H9 (cell line): ENCODE data around the gene DOK1. TPM values are rescaled to one million over a fixed set of nuclear protein-coding genes. Genes with fewer than 3 reads are reported as not detected.

Experiments used
- DNase-seq: peaks from one replicate; pipeline ENCODE4 v3.0.0-alpha.2; 2017
- H2AFZ ChIP-seq: one replicate; pipeline ENCODE4 v1.6.1; 2013; ENCODE audit warnings: mild to moderate bottlenecking, low read length, control low read depth, moderate library complexity
- H2AK5ac ChIP-seq: 2 replicates; pipeline ENCODE4 v1.6.1; 2013; ENCODE audit warnings: low read length, control low read depth, mixed read lengths; ENCODE audit not compliant: insufficient read length
- H2BK120ac ChIP-seq: one replicate; pipeline ENCODE4 v1.6.1; 2013; ENCODE audit warnings: low read depth, mild to moderate bottlenecking, low read length, control low read depth, inconsistent platforms; ENCODE audit not compliant: poor library complexity, severe bottlenecking
- H2BK12ac ChIP-seq: 2 replicates; pipeline ENCODE4 v1.6.1; 2013; ENCODE audit warnings: low read length, control low read depth, mixed read lengths, low read depth; ENCODE audit not compliant: insufficient read length
- H2BK15ac ChIP-seq: 2 replicates; pipeline ENCODE4 v1.6.1; 2013; ENCODE audit warnings: low read depth, low read length, control low read depth
- H2BK20ac ChIP-seq: one replicate; pipeline ENCODE4 v1.6.1; 2013; ENCODE audit warnings: low read depth, mild to moderate bottlenecking, low read length, control low read depth, inconsistent platforms; ENCODE audit not compliant: poor library complexity, severe bottlenecking
- H2BK5ac ChIP-seq: 2 replicates; pipeline ENCODE4 v1.6.1; 2013; ENCODE audit warnings: low read length, control low read depth, mixed read lengths; ENCODE audit not compliant: insufficient read length
- H3K14ac ChIP-seq: 2 replicates; pipeline ENCODE4 v1.6.1; 2013; ENCODE audit warnings: low read length, control low read depth; ENCODE audit not compliant: insufficient read depth
- H3K18ac ChIP-seq: 2 replicates; pipeline ENCODE4 v1.6.1; 2013; ENCODE audit warnings: low read depth, mild to moderate bottlenecking, mixed read lengths, low read length, control low read depth; ENCODE audit not compliant: insufficient read length
- H3K23ac ChIP-seq: 2 replicates; pipeline ENCODE4 v1.6.1; 2013; ENCODE audit warnings: low read length, control low read depth, mixed read lengths, low read depth; ENCODE audit not compliant: insufficient read length
- H3K23me2 ChIP-seq: 2 replicates; pipeline ENCODE4 v1.6.1; 2013; ENCODE audit warnings: low read depth, mild to moderate bottlenecking, mixed read lengths, low read length, control low read depth; ENCODE audit not compliant: insufficient read length, poor library complexity, severe bottlenecking
- H3K27ac ChIP-seq: 2 replicates; pipeline ENCODE4 v1.5.1; 2013; ENCODE audit warnings: low read length, control low read depth, mixed read lengths, low read depth; ENCODE audit not compliant: insufficient read length
- H3K27me3 ChIP-seq: 2 replicates; pipeline ENCODE4 v1.6.1; 2013; ENCODE audit warnings: low read length, control low read depth, inconsistent platforms; ENCODE audit not compliant: insufficient read depth
- H3K4ac ChIP-seq: 2 replicates; pipeline ENCODE4 v1.6.1; 2013; ENCODE audit warnings: low read depth, mild to moderate bottlenecking, control low read depth, inconsistent platforms, low read length, moderate library complexity
- H3K4me1 ChIP-seq: 2 replicates; pipeline ENCODE4 v1.6.1; 2013; ENCODE audit warnings: low read length, control low read depth, inconsistent platforms; ENCODE audit not compliant: insufficient read depth
- H3K4me2 ChIP-seq: 2 replicates; pipeline ENCODE4 v1.6.1; 2013; ENCODE audit warnings: low read length, control low read depth, mixed read lengths; ENCODE audit not compliant: insufficient read length, insufficient read depth
- H3K56ac ChIP-seq: 2 replicates; pipeline ENCODE4 v1.6.1; 2013; ENCODE audit warnings: low read depth, mild to moderate bottlenecking, mixed read lengths, low read length, control low read depth; ENCODE audit not compliant: insufficient read length
- H3K79me1 ChIP-seq: 2 replicates; pipeline ENCODE4 v1.6.1; 2013; ENCODE audit warnings: low read depth, mild to moderate bottlenecking, moderate library complexity, low read length, control low read depth, inconsistent platforms; ENCODE audit not compliant: insufficient read depth, poor library complexity, severe bottlenecking
- H3K79me2 ChIP-seq: 2 replicates; pipeline ENCODE4 v1.6.1; 2013; ENCODE audit warnings: low read length, control low read depth, inconsistent platforms; ENCODE audit not compliant: insufficient read depth
- H3K9ac ChIP-seq: 2 replicates; pipeline ENCODE4 v1.6.1; 2013; ENCODE audit warnings: low read length, control low read depth, mixed read lengths; ENCODE audit not compliant: insufficient read length; ENCODE audit errors: extremely low read depth
- H3K9me3 ChIP-seq: one replicate; pipeline ENCODE4 v1.6.1; 2013; ENCODE audit warnings: low read depth, low read length, inconsistent platforms; ENCODE audit not compliant: control insufficient read depth
- H3T11ph ChIP-seq: one replicate; pipeline ENCODE4 v1.6.1; 2013; ENCODE audit warnings: mild to moderate bottlenecking, low read length, control low read depth, inconsistent platforms
- H4K20me1 ChIP-seq: one replicate; pipeline ENCODE4 v1.6.1; 2013; ENCODE audit not compliant: control insufficient read depth, insufficient read length, insufficient read depth
- H4K5ac ChIP-seq: 2 replicates; pipeline ENCODE4 v1.6.1; 2013; ENCODE audit warnings: low read depth, mild to moderate bottlenecking, mixed read lengths, low read length, control low read depth; ENCODE audit not compliant: insufficient read length
- H4K8ac ChIP-seq: replicated peaks from 2 replicates; pipeline ENCODE4 v1.6.1; 2013; ENCODE audit warnings: low read length, control low read depth, mixed read lengths, low read depth; ENCODE audit not compliant: insufficient read length
- H4K91ac ChIP-seq: 2 replicates; pipeline ENCODE4 v1.6.1; 2013; ENCODE audit warnings: low read depth, mild to moderate bottlenecking, moderate library complexity, mixed read lengths, low read length, control low read depth; ENCODE audit not compliant: insufficient read length
- H3K27ac Mint-ChIP-seq, 3 experiments: 2 replicates in 2 of 3; 3 replicates in 1 of 3; pipeline ENCODE4 v1.8.0; 2020 to 2021; ENCODE audit warnings: mixed read lengths in 3 of 3, mild to moderate bottlenecking in 1 of 3, moderate library complexity in 1 of 3
- H3K27me3 Mint-ChIP-seq: 2 replicates; pipeline ENCODE4 v1.8.0; 2021; ENCODE audit warnings: low read depth, mild to moderate bottlenecking, moderate library complexity, mixed read lengths
- H3K36me3 Mint-ChIP-seq, 3 experiments: 2 replicates in 2 of 3; 3 replicates in 1 of 3; pipeline ENCODE4 v1.8.0; 2020 to 2021; ENCODE audit warnings: low read depth in 3 of 3, mixed read lengths in 3 of 3; ENCODE audit not compliant: insufficient read depth in 1 of 3
- H3K4me1 Mint-ChIP-seq, 2 experiments: 2 replicates each; pipeline ENCODE4 v1.8.0; 2020; ENCODE audit warnings: mixed read lengths in 2 of 2
- H3K4me3 Mint-ChIP-seq, 2 experiments: 2 replicates in 1 of 2; 3 replicates in 1 of 2; pipeline ENCODE4 v1.8.0; 2020 to 2021; ENCODE audit warnings: mild to moderate bottlenecking in 2 of 2, mixed read lengths in 2 of 2, moderate library complexity in 1 of 2
- H3K9me3 Mint-ChIP-seq, 2 experiments: 2 replicates in 1 of 2; 3 replicates in 1 of 2; pipeline ENCODE4 v1.8.0; 2020; ENCODE audit warnings: mild to moderate bottlenecking in 2 of 2, mixed read lengths in 2 of 2, moderate library complexity in 1 of 2
- WGBS: extraction: QIAGEN DNeasy Blood & Tissue Kit; methylation state at CpG from one replicate; pipeline ENCODE4 v1.1.7; 2013; ENCODE audit warnings: missing lambda C conversion rate, low lambda C conversion rate, mixed read lengths; ENCODE audit not compliant: insufficient read length; ENCODE audit errors: extremely low coverage; 5-methylcytosine and 5-hydroxymethylcytosine counted together
- total RNA-seq: library from RNA; stranded (reverse); gene quantifications from 2 replicates; pipeline ENCODE4 v1.2.1, GENCODE V29; 2021
- TF ChIP-seq, protein P1 (sequence below): fragments of 200-600 bp; sonication (generic); conservative IDR thresholded peaks from 3 replicates; pipeline ENCODE4 v1.8.0; 2021; ENCODE audit warnings: antibody characterized with exemption, mild to moderate bottlenecking

DOK1 gene
- total RNA-seq, 1 experiment from 2014 or later, result 16.0 TPM

DNA sequence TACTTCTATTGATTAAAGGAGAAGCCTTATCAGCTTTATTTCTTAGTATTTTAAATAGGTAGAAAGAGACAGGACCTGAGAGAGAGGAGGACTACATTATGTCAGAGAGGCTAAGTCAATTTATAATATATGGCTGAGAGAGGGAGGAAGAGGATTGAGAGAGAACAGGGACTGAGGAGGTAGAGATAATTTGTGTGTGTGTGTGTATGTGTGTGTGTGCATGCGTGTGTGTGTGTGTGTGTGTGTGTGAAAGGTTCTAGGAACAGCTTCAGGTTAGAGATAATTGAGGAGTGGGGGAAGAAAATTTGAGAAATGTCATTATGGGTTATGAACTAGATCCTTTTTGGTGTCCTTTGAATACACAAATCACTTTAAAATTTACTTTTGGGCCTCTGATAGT lies 15.2 kb downstream of the DOK1 start:
- no peaks in the 10 kb centered on the region for H3K4me1 ChIP-seq
- no peaks in the 10 kb centered on the region for H3K79me1 ChIP-seq
- no peak overlapping the region for H2AFZ ChIP-seq
- H2BK20ac ChIP-seq, result no peak overlapping the region
- H3K9me3 ChIP-seq, result no peaks in the 10 kb centered on the region
- no peak overlapping the region for H3K56ac ChIP-seq
- no peak overlapping the region for H2AK5ac ChIP-seq
- H3K36me3 Mint-ChIP-seq, result no peaks in the 10 kb centered on the region
- no peak overlapping the region for H3K9ac ChIP-seq
- no peak overlapping the region for H4K5ac ChIP-seq
- H3K18ac ChIP-seq, result no peak overlapping the region
- H4K91ac ChIP-seq, result no peak overlapping the region
- H3K23me2 ChIP-seq, result no peaks in the 10 kb centered on the region
- DNase-seq, result no peak
- H3T11ph ChIP-seq, result no peak overlapping the region
- H2BK15ac ChIP-seq, result no peak overlapping the region
- H2BK12ac ChIP-seq, result no peak overlapping the region
- no peak overlapping the region for H3K23ac ChIP-seq
- no peak overlapping the region for H4K8ac ChIP-seq
- H3K79me2 ChIP-seq, result no peaks in the 10 kb centered on the region
- no peak overlapping the region for H3K27ac Mint-ChIP-seq
- H2BK120ac ChIP-seq, result no peak overlapping the region
- no peak overlapping the region for H3K14ac ChIP-seq
- H3K27me3 Mint-ChIP-seq, result peaks cover 5% of the 10 kb centered on the region
- H3K4me3 Mint-ChIP-seq, result no peak overlapping the region
- no peaks in the 10 kb centered on the region for H4K20me1 ChIP-seq
- no peaks in the 10 kb centered on the region for H3K4me1 Mint-ChIP-seq
- H3K9me3 Mint-ChIP-seq, result no peaks in the 10 kb centered on the region
- no CpG with 5 or more reads among the region's 1 CpG for WGBS
- TF ChIP-seq, protein P1, sequence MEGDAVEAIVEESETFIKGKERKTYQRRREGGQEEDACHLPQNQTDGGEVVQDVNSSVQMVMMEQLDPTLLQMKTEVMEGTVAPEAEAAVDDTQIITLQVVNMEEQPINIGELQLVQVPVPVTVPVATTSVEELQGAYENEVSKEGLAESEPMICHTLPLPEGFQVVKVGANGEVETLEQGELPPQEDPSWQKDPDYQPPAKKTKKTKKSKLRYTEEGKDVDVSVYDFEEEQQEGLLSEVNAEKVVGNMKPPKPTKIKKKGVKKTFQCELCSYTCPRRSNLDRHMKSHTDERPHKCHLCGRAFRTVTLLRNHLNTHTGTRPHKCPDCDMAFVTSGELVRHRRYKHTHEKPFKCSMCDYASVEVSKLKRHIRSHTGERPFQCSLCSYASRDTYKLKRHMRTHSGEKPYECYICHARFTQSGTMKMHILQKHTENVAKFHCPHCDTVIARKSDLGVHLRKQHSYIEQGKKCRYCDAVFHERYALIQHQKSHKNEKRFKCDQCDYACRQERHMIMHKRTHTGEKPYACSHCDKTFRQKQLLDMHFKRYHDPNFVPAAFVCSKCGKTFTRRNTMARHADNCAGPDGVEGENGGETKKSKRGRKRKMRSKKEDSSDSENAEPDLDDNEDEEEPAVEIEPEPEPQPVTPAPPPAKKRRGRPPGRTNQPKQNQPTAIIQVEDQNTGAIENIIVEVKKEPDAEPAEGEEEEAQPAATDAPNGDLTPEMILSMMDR, result no peak
- H3K4ac ChIP-seq, result no peak overlapping the region
- H3K4me2 ChIP-seq, result no peak overlapping the region
- H3K27me3 ChIP-seq, result no peaks in the 10 kb centered on the region
- H3K27ac ChIP-seq, result no peak overlapping the region
- H2BK5ac ChIP-seq, result no peak overlapping the region
